ENCODE data around the gene MYOCOS. TPM values are rescaled to one million over a fixed set of nuclear protein-coding genes. Genes with fewer than 3 reads are reported as not detected.
"Not testable (repeated sequence)": the region's sequence is repeated elsewhere in the genome, so short reads cannot be mapped to it uniquely, and the experiment has no call there.

The MYOCOS gene
- total RNA-seq, 2 donors from 2014 or later = not detected

GRCh38 chr1:171655746-171656116, 33.7 kb downstream of the MYOCOS start:
- WGBS, 2 experiments (ENCODE audit: insufficient coverage in 1 of 2, insufficient read length in 1 of 2) = 82 to 89% methylated on average over 4 to 6 of the region's 6 CpGs
- no peak for TF ChIP-seq CTCF (conservative IDR thresholded peaks at IDR 0.05)

GRCh38 chr1:171656206-171656605, 34.2 kb downstream of the MYOCOS start:
- not testable (repeated sequence) for H3K9me3 Mint-ChIP-seq; H3K36me3 Mint-ChIP-seq (ENCODE audit: low read depth); DNase-seq; H3K4me3 Mint-ChIP-seq; H3K9me3 ChIP-seq (ENCODE audit: control insufficient read depth, low read length); H3K27me3 ChIP-seq (ENCODE audit: control insufficient read depth, insufficient read depth, low read length, poor library complexity, severe bottlenecking); H3K4me1 ChIP-seq (ENCODE audit: control insufficient read depth, insufficient read depth, low read length); H3K4me1 Mint-ChIP-seq; H3K9ac ChIP-seq (ENCODE audit: extremely low read depth, low read length, poor library complexity, severe bottlenecking); H3K4me3 ChIP-seq (ENCODE audit: low read length); H3K27ac Mint-ChIP-seq; H3K27ac ChIP-seq (ENCODE audit: low read depth, low read length); H3K36me3 ChIP-seq (ENCODE audit: control insufficient read depth, insufficient read depth, low read length)
- 96 to 100% methylated on average over 3 to 9 of the region's 9 CpGs for WGBS, 2 experiments (ENCODE audit: insufficient coverage in 1 of 2, insufficient read length in 1 of 2)
- H3K27me3 Mint-ChIP-seq (ENCODE audit: insufficient read depth) = peaks cover 49% of the 10 kb centered on the region

More at GRCh38 chr1:171655746-171656116, 33.7 kb downstream of the MYOCOS start:
- Mint-ChIP-seq H3K9me3 (no peaks in the 10 kb centered on the region), H3K4me3 (no peak overlapping the region), H3K4me1 (peaks cover 6% of the 10 kb centered on the region), H3K27ac (no peak overlapping the region), H3K36me3 (ENCODE audit: low read depth) (no peaks in the 10 kb centered on the region), H3K27me3 (ENCODE audit: insufficient read depth) (peaks cover 44% of the 10 kb centered on the region)
- H3K4me1 ChIP-seq (ENCODE audit: control insufficient read depth, insufficient read depth, low read length) = peaks cover 4% of the 10 kb centered on the region
- no peak for DNase-seq
- H3K9ac ChIP-seq (ENCODE audit: extremely low read depth, low read length, poor library complexity, severe bottlenecking) = no peak overlapping the region
- H3K27ac ChIP-seq (ENCODE audit: low read depth, low read length) = no peak overlapping the region
- H3K36me3 ChIP-seq (ENCODE audit: control insufficient read depth, insufficient read depth, low read length) = no peaks in the 10 kb centered on the region
- H3K4me3 ChIP-seq (ENCODE audit: low read length) = no peak overlapping the region
- H3K27me3 ChIP-seq (ENCODE audit: control insufficient read depth, insufficient read depth, low read length, poor library complexity, severe bottlenecking) = peaks cover 5% of the 10 kb centered on the region
- no peaks in the 10 kb centered on the region for H3K9me3 ChIP-seq (ENCODE audit: control insufficient read depth, low read length)

- Histone ChIP-seq H3K4me3 (ENCODE audit: low read length) (no peak overlapping the region), H3K9me3 (ENCODE audit: control insufficient read depth, low read length) (no peaks in the 10 kb centered on the region), H3K36me3 (ENCODE audit: control insufficient read depth, insufficient read depth, low read length) (no peaks in the 10 kb centered on the region), H3K9ac (ENCODE audit: extremely low read depth, low read length, poor library complexity, severe bottlenecking) (no peak overlapping the region), H3K27ac (ENCODE audit: low read depth, low read length) (no peak overlapping the region), H3K4me1 (ENCODE audit: control insufficient read depth, insufficient read depth, low read length) (peaks cover 5% of the 10 kb centered on the region), H3K27me3 (ENCODE audit: control insufficient read depth, insufficient read depth, low read length, poor library complexity, severe bottlenecking) (peaks cover 25% of the 10 kb centered on the region)
- Mint-ChIP-seq H3K4me1 (peaks cover 10% of the 10 kb centered on the region), H3K36me3 (ENCODE audit: low read depth) (no peaks in the 10 kb centered on the region), H3K4me3 (no peak overlapping the region), H3K27ac (no peak overlapping the region), H3K27me3 (ENCODE audit: insufficient read depth) (peaks cover 63% of the 10 kb centered on the region), H3K9me3 (no peaks in the 10 kb centered on the region)
- WGBS, 2 experiments (ENCODE audit: insufficient coverage in 1 of 2, insufficient read length in 1 of 2) = 97 to 100% methylated on average over 1 to 5 of the region's 5 CpGs
- no peak for TF ChIP-seq CTCF (conservative IDR thresholded peaks at IDR 0.05)
- DNase-seq = no peak
Measured at GRCh38 chr1:171661076-171661650, 39.1 kb downstream of the MYOCOS start.
